GM18951 (cell line): Measurements from ENCODE around the gene CITED4.

Source experiments
- POLR2A ChIP-seq: IDR thresholded peaks from 4 replicates; pipeline ENCODE4 v1.6.1; 2011; ENCODE audit warnings: mild to moderate bottlenecking; ENCODE audit not compliant: insufficient read length, insufficient read depth; ENCODE audit errors: extremely low read depth
- in situ Hi-C: fragments of 300-500 bp; cut with MboI; formaldehyde crosslinking; loops from one replicate; pipeline ENCODE4 v1.12.0; 2022; ENCODE audit warnings: low sequenced_read_pairs, mixed read lengths, inconsistent platforms; ENCODE audit not compliant: unreplicated experiment

Gene CITED4

GRCh38 chr1:40817791-40818263 is 44.3 kb downstream of the CITED4 start:
- in situ Hi-C loops, result no loop called here
- no peak for TF ChIP-seq POLR2A

DNA sequence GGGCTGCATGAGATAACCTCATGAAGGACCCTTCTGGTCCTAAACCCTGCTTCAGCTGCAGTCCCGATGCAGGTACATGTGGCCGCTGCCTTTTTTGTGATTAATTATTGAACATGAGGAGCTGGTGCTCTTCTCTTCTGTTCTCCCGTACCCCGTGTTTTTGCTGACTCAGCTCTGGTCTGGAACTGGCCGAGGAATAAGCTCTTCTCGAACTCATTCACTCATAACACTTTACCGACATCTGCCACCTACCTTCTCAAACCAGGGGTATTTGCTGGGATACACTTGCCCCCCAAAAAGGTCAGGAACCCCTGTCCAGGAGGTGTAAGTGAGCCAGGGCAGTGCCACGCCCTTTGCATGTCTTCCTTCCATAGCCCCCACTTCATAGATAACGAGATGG is 46.7 kb downstream of the CITED4 start:
- in situ Hi-C loops, result no loop called here
- TF ChIP-seq POLR2A, result no peak
